Fibroblast of lung (primary cell): ENCODE measurements around the gene NLGN1. TPM values are rescaled to one million over a fixed set of nuclear protein-coding genes. Genes with fewer than 3 reads are reported as not detected.
A peak's percentile ranks its signal among the peaks of the same experiment; 100 is the strongest.

Source experiments
- DNase-seq, 2 donors: peaks; one replicate each; pipeline versions ENCODE4 v3.0.0 to v3.0.0-alpha.2; 2010; ENCODE audit warnings: low read depth in 2 of 2
- H2AFZ ChIP-seq: 2 replicates; pipeline ENCODE4 v1.5.1; 2012; ENCODE audit warnings: low read length, control low read depth, inconsistent platforms
- H3K27ac ChIP-seq: 2 replicates; pipeline ENCODE4 v1.5.1; 2011; ENCODE audit warnings: low read length, control low read depth; ENCODE audit not compliant: insufficient read depth
- H3K27me3 ChIP-seq: 2 replicates; pipeline ENCODE4 v1.5.1; 2011; ENCODE audit warnings: mild to moderate bottlenecking, low read length; ENCODE audit not compliant: control insufficient read depth, insufficient read depth
- H3K36me3 ChIP-seq: 2 replicates; pipeline ENCODE4 v1.5.1; 2011; ENCODE audit warnings: low read length; ENCODE audit not compliant: control insufficient read depth, insufficient read depth
- H3K4me1 ChIP-seq: 2 replicates; pipeline ENCODE4 v1.5.1; 2011; ENCODE audit warnings: low read length; ENCODE audit not compliant: control insufficient read depth, insufficient read depth; ENCODE audit errors: extremely low read depth
- H3K4me2 ChIP-seq: 2 replicates; pipeline ENCODE4 v1.5.1; 2011; ENCODE audit warnings: low read length, control low read depth; ENCODE audit not compliant: insufficient read depth; ENCODE audit errors: extremely low read depth
- H3K4me3 ChIP-seq, 4 experiments: fragments of 200-600 bp in 1 of 4; sonication (generic) in 1 of 4; replicated peaks in 1 of 4; 2 replicates each; pipeline ENCODE4 v1.5.1; 2011 to 2016; ENCODE audit warnings: low read length in 4 of 4, low read depth in 3 of 4, mild to moderate bottlenecking in 3 of 4, control low read depth in 2 of 4, inconsistent platforms in 1 of 4, mixed read lengths in 1 of 4; ENCODE audit not compliant: insufficient read depth in 1 of 4; ENCODE audit errors: control extremely low read depth in 1 of 4
- H3K79me2 ChIP-seq: 2 replicates; pipeline ENCODE4 v1.5.1; 2012; ENCODE audit warnings: mild to moderate bottlenecking, low read length, inconsistent platforms; ENCODE audit not compliant: control insufficient read depth, insufficient read depth
- H3K9ac ChIP-seq: 2 replicates; pipeline ENCODE4 v1.5.1; 2011; ENCODE audit warnings: mild to moderate bottlenecking, low read length, control low read depth; ENCODE audit not compliant: insufficient read depth
- H3K9me3 ChIP-seq: 2 replicates; pipeline ENCODE4 v1.5.1; 2012; ENCODE audit warnings: low read depth, low read length; ENCODE audit not compliant: control insufficient read depth, insufficient read depth
- H4K20me1 ChIP-seq: 2 replicates; pipeline ENCODE4 v1.5.1; 2011; ENCODE audit warnings: low read length; ENCODE audit not compliant: control insufficient read depth, insufficient read depth; ENCODE audit errors: extremely low read depth
- CTCF ChIP-seq, 2 donors: IDR thresholded peaks in 1 of 2; conservative IDR thresholded peaks in 1 of 2; 1 replicate in 1 of 2; 2 replicates in 1 of 2; pipeline ENCODE4 v1.5.1; 2011 to 2012; ENCODE audit warnings: low read length in 2 of 2, control low read depth in 1 of 2, inconsistent platforms in 1 of 2, low read depth in 1 of 2, mild to moderate bottlenecking in 1 of 2
- EZH2 ChIP-seq: IDR thresholded peaks from 2 replicates; pipeline ENCODE4 v1.5.1; 2012; ENCODE audit warnings: low read length, control low read depth, mild to moderate bottlenecking; ENCODE audit errors: missing control alignments
- polyA plus RNA-seq, 2 donors: library from polyadenylated mRNA; depleted of rRNA in 1 of 2; stranded (reverse) in 1 of 2; unstranded in 1 of 2; fragments of >200 nt; gene quantifications; 2 replicates each; pipeline ENCODE4 v1.2.1, GENCODE V29; 2011 to 2012; ENCODE audit warnings: missing spikeins in 1 of 2
- total RNA-seq: library from RNA; depleted of rRNA; stranded (reverse); fragments of >200 nt; gene quantifications from 2 replicates; pipeline ENCODE4 v1.2.1, GENCODE V29; 2014

Gene NLGN1
- total and polyA plus RNA-seq, 2 donors (not counting 1 experiment from before 2014, with no cell fraction given): 0.61 to 2.1 TPM

GRCh38 chr3:174101244-174101643 is 703.7 kb downstream of the NLGN1 start:
- no peaks in the 10 kb centered on the region for H3K79me2 ChIP-seq
- TF ChIP-seq EZH2 (no peak), CTCF (conservative IDR thresholded peaks at IDR 0.05 in 1 of 2, IDR thresholded peaks at IDR 0.05 in 1 of 2; ENCODE audit: low read depth in 1 of 2, low read length in 2 of 2) (no peak)
- H3K4me1 ChIP-seq: no peaks in the 10 kb centered on the region
- peak in 1 of 2 donors; percentile 51 for DNase-seq
- no peaks in the 10 kb centered on the region for H3K36me3 ChIP-seq
- H3K27me3 ChIP-seq: no peaks in the 10 kb centered on the region
- H3K9me3 ChIP-seq: no peaks in the 10 kb centered on the region
- no peak overlapping the region for H3K4me3 ChIP-seq
- no peak overlapping the region for H3K27ac ChIP-seq
- H2AFZ ChIP-seq: no peak overlapping the region
- H4K20me1 ChIP-seq: no peaks in the 10 kb centered on the region
- H3K9ac ChIP-seq: no peak overlapping the region
- H3K4me2 ChIP-seq: no peak overlapping the region

GRCh38 chr3:174102274-174102673 is 704.7 kb downstream of the NLGN1 start:
- no peak overlapping the region for H3K27ac ChIP-seq
- no peaks in the 10 kb centered on the region for H4K20me1 ChIP-seq
- no peaks in the 10 kb centered on the region for H3K79me2 ChIP-seq
- H3K4me3 ChIP-seq: no peak overlapping the region
- H3K4me1 ChIP-seq: no peaks in the 10 kb centered on the region
- no peaks in the 10 kb centered on the region for H3K27me3 ChIP-seq
- no peak overlapping the region for H3K4me2 ChIP-seq
- H3K9ac ChIP-seq: no peak overlapping the region
- H3K9me3 ChIP-seq: no peaks in the 10 kb centered on the region
- no peak for DNase-seq
- no peak overlapping the region for H2AFZ ChIP-seq
- TF ChIP-seq EZH2: no peak
- no peak for TF ChIP-seq CTCF (conservative IDR thresholded peaks at IDR 0.05 in 1 of 2, IDR thresholded peaks at IDR 0.05 in 1 of 2; ENCODE audit: low read depth in 1 of 2, low read length in 2 of 2)
- H3K36me3 ChIP-seq: no peaks in the 10 kb centered on the region

GRCh38 chr3:174102866-174103265 is 705.3 kb downstream of the NLGN1 start:
- Histone ChIP-seq H3K9me3 (no peaks in the 10 kb centered on the region), H4K20me1 (no peaks in the 10 kb centered on the region), H3K36me3 (no peaks in the 10 kb centered on the region), H3K4me3 (no peak overlapping the region), H3K79me2 (no peaks in the 10 kb centered on the region), H2AFZ (no peak overlapping the region), H3K4me1 (no peaks in the 10 kb centered on the region), H3K27me3 (no peaks in the 10 kb centered on the region), H3K4me2 (no peak overlapping the region), H3K27ac (no peak overlapping the region), H3K9ac (no peak overlapping the region)
- TF ChIP-seq EZH2: no peak
- TF ChIP-seq CTCF (conservative IDR thresholded peaks at IDR 0.05 in 1 of 2, IDR thresholded peaks at IDR 0.05 in 1 of 2; ENCODE audit: low read depth in 1 of 2, low read length in 2 of 2): no peak
- DNase-seq: peak in 1 of 2 donors; percentile 16
